G401.6 (cell line): Measurements from ENCODE around the gene GCDH.
"Not testable (repeated sequence)": the region's sequence is repeated elsewhere in the genome, so short reads cannot be mapped to it uniquely, and the experiment has no call there.

Experiments
- FAIRE-seq: peaks from 2 replicates; lab custom pipeline; 2012; peaks lifted over from hg19 to GRCh38; lab: Jason Lieb, UNC

The GCDH gene

GRCh38 chr19:12872941-12873890 lies 17.7 kb upstream of the GCDH start:
- no peak for FAIRE-seq

- FAIRE-seq = no peak
These were observed 16.8 kb upstream of the GCDH start for GRCh38 chr19:12873891-12874745.

- FAIRE-seq = no peak
These were observed 15.9 kb upstream of the GCDH start for GRCh38 chr19:12875086-12875485.

GRCh38 chr19:12880551-12881171 lies 10.3 kb upstream of the GCDH start:
- FAIRE-seq = no peak

- FAIRE-seq = peak; percentile 96
These were observed 9.7 kb upstream of the GCDH start, which contains the start of gene DNASE2 for GRCh38 chr19:12881172-12881808. Gene DNASE2 (minus strand): TSS chr19:12881449. CDS start chr19:12881375, 74 bp downstream.

GRCh38 chr19:12882589-12882988 lies 8.4 kb upstream of the GCDH start:
- FAIRE-seq = no peak

- no peak for FAIRE-seq
These were observed 6.8 kb upstream of the GCDH start for GRCh38 chr19:12884202-12884601.

GRCh38 chr19:12884627-12884925 lies 6.4 kb upstream of the GCDH start:
- no peak for FAIRE-seq

- no peak for FAIRE-seq
These were observed 5.8 kb upstream of the GCDH start for GRCh38 chr19:12884926-12885748.

GRCh38 chr19:12885749-12886650 lies 5.0 kb upstream of the GCDH start:
- FAIRE-seq = no peak

GRCh38 chr19:12886651-12886968 lies 4.3 kb upstream of the GCDH start:
- no peak for FAIRE-seq

GRCh38 chr19:12886969-12887747 lies 3.8 kb upstream of the GCDH start, which contains the start of gene KLF1:
Gene KLF1 (minus strand): TSS chr19:12887201. CDS start chr19:12887140, 61 bp downstream.
- no peak for FAIRE-seq

GRCh38 chr19:12888006-12888603 lies 2.9 kb upstream of the GCDH start:
- FAIRE-seq = no peak

- not testable (repeated sequence) for FAIRE-seq
These were observed 617 bp upstream of the GCDH start for GRCh38 chr19:12890299-12890786.

- no peak for FAIRE-seq
These were observed 627 bp downstream of the GCDH start for GRCh38 chr19:12891553-12892021.

GRCh38 chr19:12893582-12893981 lies 2.6 kb downstream of the GCDH start:
- FAIRE-seq = no peak

GRCh38 chr19:12896460-12896859 lies 5.5 kb downstream of the GCDH start:
- FAIRE-seq = no peak

- FAIRE-seq = no peak
These were observed 9.0 kb downstream of the GCDH start for GRCh38 chr19:12899891-12900518.
